Measurements from ENCODE around the gene WSCD1.

WSCD1 gene

DNA sequence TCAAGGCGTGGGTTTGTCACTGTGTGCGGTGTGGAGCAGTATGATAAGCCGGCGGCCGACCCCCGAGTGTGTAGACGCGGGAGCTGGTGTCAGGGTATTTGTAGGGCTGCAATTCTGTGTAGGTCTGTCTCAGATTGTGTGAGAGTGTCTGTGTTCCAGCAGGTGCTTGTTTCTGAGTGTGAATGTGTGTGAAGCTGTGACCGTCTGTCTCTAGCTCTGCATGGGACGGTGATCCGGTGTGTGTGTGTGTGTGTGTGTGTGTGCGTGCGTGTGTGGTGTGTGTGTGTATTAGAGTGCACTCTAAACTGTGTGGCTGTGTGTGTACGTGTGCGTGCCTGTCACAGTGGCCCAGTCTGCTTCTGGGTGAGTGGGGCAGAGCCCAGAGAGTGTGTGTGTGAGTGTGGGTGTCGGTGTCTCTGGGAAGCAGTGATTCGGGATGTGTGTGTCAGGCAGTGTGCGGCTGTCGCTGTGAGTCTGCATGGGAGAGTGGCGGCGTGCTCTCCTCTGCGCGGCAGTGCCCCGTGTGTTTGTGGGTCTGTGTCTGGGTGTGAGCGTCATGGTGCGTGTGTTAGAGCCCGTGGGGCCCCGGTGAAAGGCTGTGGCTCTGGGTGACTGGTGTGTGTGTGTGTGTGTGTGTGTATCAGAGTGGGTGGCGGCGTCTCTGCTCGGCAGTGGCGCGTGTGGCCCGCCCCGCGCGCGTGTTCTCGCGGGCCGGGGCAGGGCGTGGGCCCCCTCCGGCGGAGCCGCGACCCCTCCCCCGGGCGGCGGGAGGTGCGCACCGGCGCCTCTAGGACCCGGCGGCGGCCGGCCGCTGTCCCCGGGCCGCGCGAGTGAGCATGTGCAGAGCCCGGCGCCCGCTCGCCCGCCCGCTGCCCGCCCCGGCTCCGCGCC lies at the start of gene WSCD1 (continued):
- TF ChIP-seq ZNF175 (tag by site-specific recombination; IDR thresholded peaks at IDR 0.05), result no peak
- TF ChIP-seq ZNF2 (tag by site-specific recombination; IDR thresholded peaks at IDR 0.05), result peak; percentile 88
- TF ChIP-seq BCL11A (tag by site-specific recombination; IDR thresholded peaks at IDR 0.05; ENCODE audit: low read depth), result no peak
- no peak for TF ChIP-seq ZNF157 (tag by site-specific recombination; IDR thresholded peaks at IDR 0.05)
- peak; percentile 56; the same call in 1 of the 2 replicates for TF ChIP-seq SCRT1 (tag by site-specific recombination; IDR thresholded peaks at IDR 0.05; ENCODE audit: borderline replicate concordance)
- TF ChIP-seq, protein P1, sequence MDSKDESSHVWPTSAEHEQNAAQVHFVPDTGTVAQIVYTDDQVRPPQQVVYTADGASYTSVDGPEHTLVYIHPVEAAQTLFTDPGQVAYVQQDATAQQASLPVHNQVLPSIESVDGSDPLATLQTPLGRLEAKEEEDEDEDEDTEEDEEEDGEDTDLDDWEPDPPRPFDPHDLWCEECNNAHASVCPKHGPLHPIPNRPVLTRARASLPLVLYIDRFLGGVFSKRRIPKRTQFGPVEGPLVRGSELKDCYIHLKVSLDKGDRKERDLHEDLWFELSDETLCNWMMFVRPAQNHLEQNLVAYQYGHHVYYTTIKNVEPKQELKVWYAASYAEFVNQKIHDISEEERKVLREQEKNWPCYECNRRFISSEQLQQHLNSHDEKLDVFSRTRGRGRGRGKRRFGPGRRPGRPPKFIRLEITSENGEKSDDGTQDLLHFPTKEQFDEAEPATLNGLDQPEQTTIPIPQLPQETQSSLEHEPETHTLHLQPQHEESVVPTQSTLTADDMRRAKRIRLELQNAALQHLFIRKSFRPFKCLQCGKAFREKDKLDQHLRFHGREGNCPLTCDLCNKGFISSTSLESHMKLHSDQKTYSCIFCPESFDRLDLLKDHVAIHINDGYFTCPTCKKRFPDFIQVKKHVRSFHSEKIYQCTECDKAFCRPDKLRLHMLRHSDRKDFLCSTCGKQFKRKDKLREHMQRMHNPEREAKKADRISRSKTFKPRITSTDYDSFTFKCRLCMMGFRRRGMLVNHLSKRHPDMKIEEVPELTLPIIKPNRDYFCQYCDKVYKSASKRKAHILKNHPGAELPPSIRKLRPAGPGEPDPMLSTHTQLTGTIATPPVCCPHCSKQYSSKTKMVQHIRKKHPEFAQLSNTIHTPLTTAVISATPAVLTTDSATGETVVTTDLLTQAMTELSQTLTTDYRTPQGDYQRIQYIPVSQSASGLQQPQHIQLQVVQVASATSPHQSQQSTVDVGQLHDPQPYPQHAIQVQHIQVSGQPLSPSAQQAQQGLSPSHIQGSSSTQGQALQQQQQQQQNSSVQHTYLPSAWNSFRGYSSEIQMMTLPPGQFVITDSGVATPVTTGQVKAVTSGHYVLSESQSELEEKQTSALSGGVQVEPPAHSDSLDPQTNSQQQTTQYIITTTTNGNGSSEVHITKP (tag by site-specific recombination; IDR thresholded peaks at IDR 0.05), result no peak
- no peak for TF ChIP-seq ZNF510 (tag by site-specific recombination; IDR thresholded peaks at IDR 0.05; ENCODE audit: insufficient replicate concordance)
- no peak for TF ChIP-seq FEZF1 (tag by site-specific recombination; IDR thresholded peaks at IDR 0.05)
- no peak for TF ChIP-seq ZNF184 (tag by site-specific recombination; IDR thresholded peaks at IDR 0.05)
- no peak for TF ChIP-seq ZNF623 (tag by site-specific recombination; IDR thresholded peaks at IDR 0.05)
- TF ChIP-seq, protein P2, sequence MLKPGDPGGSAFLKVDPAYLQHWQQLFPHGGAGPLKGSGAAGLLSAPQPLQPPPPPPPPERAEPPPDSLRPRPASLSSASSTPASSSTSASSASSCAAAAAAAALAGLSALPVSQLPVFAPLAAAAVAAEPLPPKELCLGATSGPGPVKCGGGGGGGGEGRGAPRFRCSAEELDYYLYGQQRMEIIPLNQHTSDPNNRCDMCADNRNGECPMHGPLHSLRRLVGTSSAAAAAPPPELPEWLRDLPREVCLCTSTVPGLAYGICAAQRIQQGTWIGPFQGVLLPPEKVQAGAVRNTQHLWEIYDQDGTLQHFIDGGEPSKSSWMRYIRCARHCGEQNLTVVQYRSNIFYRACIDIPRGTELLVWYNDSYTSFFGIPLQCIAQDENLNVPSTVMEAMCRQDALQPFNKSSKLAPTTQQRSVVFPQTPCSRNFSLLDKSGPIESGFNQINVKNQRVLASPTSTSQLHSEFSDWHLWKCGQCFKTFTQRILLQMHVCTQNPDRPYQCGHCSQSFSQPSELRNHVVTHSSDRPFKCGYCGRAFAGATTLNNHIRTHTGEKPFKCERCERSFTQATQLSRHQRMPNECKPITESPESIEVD (tag by site-specific recombination; IDR thresholded peaks at IDR 0.05), result no peak
- TF ChIP-seq OSR2 (tag by site-specific recombination; IDR thresholded peaks at IDR 0.05), result no peak
- TF ChIP-seq ZNF596 (tag by site-specific recombination; IDR thresholded peaks at IDR 0.05), result no peak
- TF ChIP-seq, protein P3, sequence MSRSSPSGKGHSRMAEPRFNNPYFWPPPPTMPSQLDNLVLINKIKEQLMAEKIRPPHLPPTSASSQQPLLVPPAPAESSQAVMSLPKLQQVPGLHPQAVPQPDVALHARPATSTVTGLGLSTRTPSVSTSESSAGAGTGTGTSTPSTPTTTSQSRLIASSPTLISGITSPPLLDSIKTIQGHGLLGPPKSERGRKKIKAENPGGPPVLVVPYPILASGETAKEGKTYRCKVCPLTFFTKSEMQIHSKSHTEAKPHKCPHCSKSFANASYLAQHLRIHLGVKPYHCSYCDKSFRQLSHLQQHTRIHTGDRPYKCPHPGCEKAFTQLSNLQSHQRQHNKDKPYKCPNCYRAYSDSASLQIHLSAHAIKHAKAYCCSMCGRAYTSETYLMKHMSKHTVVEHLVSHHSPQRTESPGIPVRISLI (tag by site-specific recombination; IDR thresholded peaks at IDR 0.05), result no peak
- TF ChIP-seq, protein P4, sequence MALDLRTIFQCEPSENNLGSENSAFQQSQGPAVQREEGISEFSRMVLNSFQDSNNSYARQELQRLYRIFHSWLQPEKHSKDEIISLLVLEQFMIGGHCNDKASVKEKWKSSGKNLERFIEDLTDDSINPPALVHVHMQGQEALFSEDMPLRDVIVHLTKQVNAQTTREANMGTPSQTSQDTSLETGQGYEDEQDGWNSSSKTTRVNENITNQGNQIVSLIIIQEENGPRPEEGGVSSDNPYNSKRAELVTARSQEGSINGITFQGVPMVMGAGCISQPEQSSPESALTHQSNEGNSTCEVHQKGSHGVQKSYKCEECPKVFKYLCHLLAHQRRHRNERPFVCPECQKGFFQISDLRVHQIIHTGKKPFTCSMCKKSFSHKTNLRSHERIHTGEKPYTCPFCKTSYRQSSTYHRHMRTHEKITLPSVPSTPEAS (tag by site-specific recombination; IDR thresholded peaks at IDR 0.05), result peak; percentile 96
- no peak for TF ChIP-seq YY1 (tag by site-specific recombination; IDR thresholded peaks at IDR 0.05)
- no peak for TF ChIP-seq ZFP3 (tag by site-specific recombination; IDR thresholded peaks at IDR 0.05; ENCODE audit: low read depth)
- TF ChIP-seq ZBTB8A (tag by site-specific recombination; IDR thresholded peaks at IDR 0.05), result peak; percentile 58
- TF ChIP-seq KLF16 (tag by site-specific recombination; IDR thresholded peaks at IDR 0.05), result no peak
- TF ChIP-seq ZNF341 (tag by site-specific recombination; IDR thresholded peaks at IDR 0.05; ENCODE audit: low read depth), result no peak
- no peak for TF ChIP-seq ZNF311 (tag by site-specific recombination; IDR thresholded peaks at IDR 0.05; ENCODE audit: borderline replicate concordance)
- TF ChIP-seq ZNF621 (tag by site-specific recombination; IDR thresholded peaks at IDR 0.05), result 0 out of 2 replicates have a peak, but pooled peaks have one; percentile 48
- TF ChIP-seq ZNF707 (tag by site-specific recombination; IDR thresholded peaks at IDR 0.05), result no peak
- TF ChIP-seq MEIS1 (CRISPR knock-in tag; IDR thresholded peaks at IDR 0.05; ENCODE audit: borderline replicate concordance), result no peak
- TF ChIP-seq SP2 (tag by site-specific recombination; IDR thresholded peaks at IDR 0.05), result no peak
- no peak for TF ChIP-seq ZNF677 (tag by site-specific recombination; IDR thresholded peaks at IDR 0.05)
- TF ChIP-seq, protein P5, sequence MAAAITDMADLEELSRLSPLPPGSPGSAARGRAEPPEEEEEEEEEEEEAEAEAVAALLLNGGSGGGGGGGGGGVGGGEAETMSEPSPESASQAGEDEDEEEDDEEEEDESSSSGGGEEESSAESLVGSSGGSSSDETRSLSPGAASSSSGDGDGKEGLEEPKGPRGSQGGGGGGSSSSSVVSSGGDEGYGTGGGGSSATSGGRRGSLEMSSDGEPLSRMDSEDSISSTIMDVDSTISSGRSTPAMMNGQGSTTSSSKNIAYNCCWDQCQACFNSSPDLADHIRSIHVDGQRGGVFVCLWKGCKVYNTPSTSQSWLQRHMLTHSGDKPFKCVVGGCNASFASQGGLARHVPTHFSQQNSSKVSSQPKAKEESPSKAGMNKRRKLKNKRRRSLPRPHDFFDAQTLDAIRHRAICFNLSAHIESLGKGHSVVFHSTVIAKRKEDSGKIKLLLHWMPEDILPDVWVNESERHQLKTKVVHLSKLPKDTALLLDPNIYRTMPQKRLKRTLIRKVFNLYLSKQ (tag by site-specific recombination; IDR thresholded peaks at IDR 0.05; ENCODE audit: borderline replicate concordance), result no peak
- no peak for TF ChIP-seq ZNF610 (tag by site-specific recombination; IDR thresholded peaks at IDR 0.05; ENCODE audit: borderline replicate concordance)
- peak; percentile 75 for TF ChIP-seq ZNF76 (tag by site-specific recombination; IDR thresholded peaks at IDR 0.05; ENCODE audit: borderline replicate concordance, low read depth)
- TF ChIP-seq GLIS2 (tag by site-specific recombination; IDR thresholded peaks at IDR 0.05), result peak; percentile 45
- TF ChIP-seq ZNF133 (tag by site-specific recombination; IDR thresholded peaks at IDR 0.05), result peak; percentile 38
- TF ChIP-seq ZNF138 (tag by site-specific recombination; IDR thresholded peaks at IDR 0.05; ENCODE audit: borderline replicate concordance), result no peak

All from HEK293 (cell line).